ENCODE data around the gene RFX4. TPM values are rescaled to one million over a fixed set of nuclear protein-coding genes. Genes with fewer than 3 reads are reported as not detected.

The RFX4 gene
- total and polyA plus RNA-seq, 2 donors (not counting 3 experiments of a cell fraction or from before 2014, with no cell fraction given), result not detected

GRCh38 chr12:106682594-106683234 is 99.9 kb downstream of the RFX4 start:
- peak; percentile 36 for DNase-seq (ENCODE audit: low read depth, low spot score)
- H3K9ac ChIP-seq (replicated peaks; ENCODE audit: extremely low read depth, insufficient read depth, low read length), result no peak overlapping the region

More at GRCh38 chr12:106682594-106683234, 99.9 kb downstream of the RFX4 start:
- Histone ChIP-seq H3K27ac (ENCODE audit: insufficient read depth, low read depth, low read length) (no peak overlapping the region), H3K4me3 (replicated peaks in 1 of 3; ENCODE audit: insufficient read depth in 1 of 3, low read depth in 1 of 3, low read length in 3 of 3) (no peak overlapping the region), H3K9me3 (replicated peaks; ENCODE audit: control insufficient read depth, insufficient read depth, low read length) (no peaks in the 10 kb centered on the region), H3K4me2 (ENCODE audit: insufficient read depth, low read length) (no peak overlapping the region), H4K20me1 (replicated peaks; ENCODE audit: control insufficient read depth, extremely low read depth, insufficient read depth, low read length) (no peaks in the 10 kb centered on the region), H3K27me3 (ENCODE audit: control insufficient read depth in 2 of 2, insufficient read depth in 2 of 2, low read length in 2 of 2) (peaks cover 0 to 2% of the 10 kb centered on the region in 2 experiments), H3K4me1 (ENCODE audit: control insufficient read depth, extremely low read depth, insufficient read depth, low read length) (no peaks in the 10 kb centered on the region), H3K9me1 (replicated peaks; ENCODE audit: control insufficient read depth, extremely low read depth, insufficient read depth, low read length) (no peaks in the 10 kb centered on the region), H3K36me3 (ENCODE audit: control insufficient read depth in 2 of 2, extremely low read depth in 1 of 2, insufficient read depth in 2 of 2, low read length in 2 of 2) (no peaks in the 10 kb centered on the region), H2AFZ (ENCODE audit: low read depth, low read length) (no peak overlapping the region), H3K79me2 (ENCODE audit: control insufficient read depth, insufficient read depth, low read length) (no peaks in the 10 kb centered on the region)
- ChIA-PET CTCF (interaction anchor here (1.0 to 1.8 kb wide), 2 partner anchors 159 to 237 kb away, joined by 3 to 6 read pairs; no protein-coding TSS in a partner anchor), POLR2A (no interaction called here)
- no peak for TF ChIP-seq JUN (IDR thresholded peaks at IDR 0.05; ENCODE audit: borderline replicate concordance, insufficient read depth, insufficient read length, low read depth)
- no peak for TF ChIP-seq POLR2AphosphoS5 (IDR thresholded peaks at IDR 0.05; ENCODE audit: insufficient read depth, low read depth, low read length)
- TF ChIP-seq CTCF (IDR thresholded peaks at IDR 0.05; ENCODE audit: extremely low read depth in 1 of 2, insufficient read depth in 1 of 2, low read depth in 1 of 2, low read length in 2 of 2), result peak in 1 of 2 donors; percentile 37
- dilution Hi-C loops (cut with MboI; ENCODE audit: extremely low pct_ligation_motif_present, low sequenced_read_pairs), result no loop called here
- peak; percentile 26 for FAIRE-seq
- intact Hi-C loops (cut with micrococcal nuclease), result loop anchor here (1.0 kb wide), 2 partner anchors 159 to 238 kb away; no protein-coding TSS in a partner anchor
- no TSS peak for BruUV-seq (replicated peaks)

Data from endothelial cell of umbilical vein (primary cell).